DND-41 (cell line): ENCODE data around the gene MAP7.

Experiments used
- ATAC-seq: fragments of 200-7000 bp; cut with Tn5 transposase; 3 replicates; pipeline ENCODE4 v1.9.1; 2021; ENCODE audit warnings: low read depth; ENCODE audit not compliant: insufficient read depth
- DNase-seq: peaks from one replicate; pipeline ENCODE4 v3.0.0-alpha.2; 2020
- H2AFZ ChIP-seq: 2 replicates; pipeline ENCODE4 v1.6.0; 2012; ENCODE audit warnings: low read depth, low read length
- H3K27ac ChIP-seq: 2 replicates; pipeline ENCODE4 v1.5.1; 2012; ENCODE audit warnings: low read length, inconsistent platforms
- H3K27me3 ChIP-seq: fragments of 200-600 bp; sonication (generic); 2 replicates; pipeline ENCODE4 v1.6.0; 2012; ENCODE audit warnings: low read length, mild to moderate bottlenecking, inconsistent platforms; ENCODE audit not compliant: insufficient read depth, poor library complexity
- H3K36me3 ChIP-seq: 2 replicates; pipeline ENCODE4 v1.5.1; 2012; ENCODE audit warnings: low read length, inconsistent platforms; ENCODE audit not compliant: insufficient read depth
- H3K4me1 ChIP-seq: 2 replicates; pipeline ENCODE4 v1.5.1; 2012; ENCODE audit warnings: mild to moderate bottlenecking, low read length; ENCODE audit not compliant: insufficient read depth
- H3K4me2 ChIP-seq: 2 replicates; pipeline ENCODE4 v1.6.0; 2012; ENCODE audit warnings: mild to moderate bottlenecking, moderate library complexity, low read length, inconsistent platforms; ENCODE audit not compliant: insufficient read depth
- H3K4me3 ChIP-seq, 2 experiments: fragments of 200-600 bp in 1 of 2; shearing (Covaris generic) in 1 of 2; 2 replicates each; pipeline ENCODE4 v1.5.1; 2012 to 2016; ENCODE audit warnings: inconsistent platforms in 2 of 2, low read length in 2 of 2, mild to moderate bottlenecking in 2 of 2, low read depth in 1 of 2, moderate library complexity in 1 of 2
- H3K79me2 ChIP-seq: 2 replicates; pipeline ENCODE4 v1.6.0; 2012; ENCODE audit warnings: low read length, inconsistent platforms; ENCODE audit not compliant: insufficient read depth
- H3K9ac ChIP-seq: 2 replicates; pipeline ENCODE4 v1.6.0; 2012; ENCODE audit warnings: low read depth, mild to moderate bottlenecking, inconsistent platforms, low read length, moderate library complexity
- H3K9me3 ChIP-seq: 2 replicates; pipeline ENCODE4 v1.5.1; 2012; ENCODE audit warnings: low read length, moderate library complexity, mild to moderate bottlenecking, inconsistent platforms; ENCODE audit not compliant: insufficient read depth, severe bottlenecking
- H4K20me1 ChIP-seq: 2 replicates; pipeline ENCODE4 v1.6.0; 2012; ENCODE audit warnings: low read length; ENCODE audit not compliant: insufficient read depth
- EZH2 ChIP-seq: IDR thresholded peaks from 3 replicates; pipeline ENCODE4 v1.6.1; 2012; ENCODE audit warnings: borderline replicate concordance, low read depth, mild to moderate bottlenecking, moderate library complexity, low read length, inconsistent platforms; ENCODE audit not compliant: severe bottlenecking
- TF ChIP-seq, protein P1 (sequence below): IDR thresholded peaks from 2 replicates; pipeline ENCODE4 v1.5.1; 2012; ENCODE audit warnings: borderline replicate concordance, low read length, moderate library complexity, mild to moderate bottlenecking; ENCODE audit not compliant: poor library complexity, severe bottlenecking; ENCODE audit errors: extremely low read depth

The MAP7 gene

DNA sequence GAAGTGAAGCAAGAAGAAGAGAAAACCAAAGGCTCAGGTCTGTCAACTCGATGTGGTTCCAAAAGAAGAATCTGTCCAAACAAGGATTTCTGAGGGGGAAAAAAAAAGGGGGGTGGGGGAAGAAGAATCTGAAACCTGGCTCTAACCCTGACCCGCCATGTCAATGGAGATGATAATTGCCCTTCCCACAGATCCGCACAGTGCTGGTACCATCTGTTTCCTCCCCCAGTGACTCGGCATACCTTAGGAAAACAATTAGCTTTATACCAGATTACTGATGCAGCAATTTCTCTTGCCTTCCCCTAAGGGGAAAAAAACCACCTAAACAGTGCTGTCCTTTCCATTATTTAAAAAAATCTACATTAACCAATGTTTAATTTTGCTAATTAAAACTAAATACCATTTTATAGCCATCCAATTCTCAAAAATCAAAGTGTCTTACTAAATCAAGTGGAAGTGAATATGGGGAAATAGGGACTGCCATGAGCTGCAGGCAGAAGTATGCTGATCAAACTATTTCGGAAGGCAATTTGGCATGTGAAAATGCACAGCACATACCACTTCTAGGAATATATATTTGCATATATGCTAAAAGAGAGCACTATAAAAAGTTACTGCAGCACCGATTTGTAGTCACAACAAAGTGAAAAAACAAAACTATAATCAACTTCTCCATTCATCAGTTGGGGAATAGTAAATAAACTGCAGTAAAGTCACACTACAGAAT is 46.8 kb downstream of the MAP7 start:
- no peaks in the 10 kb centered on the region for H3K36me3 ChIP-seq
- no peaks in the 10 kb centered on the region for H3K9me3 ChIP-seq
- H3K9ac ChIP-seq = no peak overlapping the region
- no peaks in the 10 kb centered on the region for H3K4me1 ChIP-seq
- H3K4me2 ChIP-seq = no peak overlapping the region
- H2AFZ ChIP-seq = no peak overlapping the region
- ATAC-seq = no peak
- no peaks in the 10 kb centered on the region for H3K79me2 ChIP-seq
- TF ChIP-seq, protein P1, sequence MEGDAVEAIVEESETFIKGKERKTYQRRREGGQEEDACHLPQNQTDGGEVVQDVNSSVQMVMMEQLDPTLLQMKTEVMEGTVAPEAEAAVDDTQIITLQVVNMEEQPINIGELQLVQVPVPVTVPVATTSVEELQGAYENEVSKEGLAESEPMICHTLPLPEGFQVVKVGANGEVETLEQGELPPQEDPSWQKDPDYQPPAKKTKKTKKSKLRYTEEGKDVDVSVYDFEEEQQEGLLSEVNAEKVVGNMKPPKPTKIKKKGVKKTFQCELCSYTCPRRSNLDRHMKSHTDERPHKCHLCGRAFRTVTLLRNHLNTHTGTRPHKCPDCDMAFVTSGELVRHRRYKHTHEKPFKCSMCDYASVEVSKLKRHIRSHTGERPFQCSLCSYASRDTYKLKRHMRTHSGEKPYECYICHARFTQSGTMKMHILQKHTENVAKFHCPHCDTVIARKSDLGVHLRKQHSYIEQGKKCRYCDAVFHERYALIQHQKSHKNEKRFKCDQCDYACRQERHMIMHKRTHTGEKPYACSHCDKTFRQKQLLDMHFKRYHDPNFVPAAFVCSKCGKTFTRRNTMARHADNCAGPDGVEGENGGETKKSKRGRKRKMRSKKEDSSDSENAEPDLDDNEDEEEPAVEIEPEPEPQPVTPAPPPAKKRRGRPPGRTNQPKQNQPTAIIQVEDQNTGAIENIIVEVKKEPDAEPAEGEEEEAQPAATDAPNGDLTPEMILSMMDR = no peak
- no peak for TF ChIP-seq EZH2
- no peaks in the 10 kb centered on the region for H4K20me1 ChIP-seq
- H3K27me3 ChIP-seq = no peaks in the 10 kb centered on the region
- H3K4me3 ChIP-seq = no peak overlapping the region
- no peak for DNase-seq
- H3K27ac ChIP-seq = no peak overlapping the region

DNA sequence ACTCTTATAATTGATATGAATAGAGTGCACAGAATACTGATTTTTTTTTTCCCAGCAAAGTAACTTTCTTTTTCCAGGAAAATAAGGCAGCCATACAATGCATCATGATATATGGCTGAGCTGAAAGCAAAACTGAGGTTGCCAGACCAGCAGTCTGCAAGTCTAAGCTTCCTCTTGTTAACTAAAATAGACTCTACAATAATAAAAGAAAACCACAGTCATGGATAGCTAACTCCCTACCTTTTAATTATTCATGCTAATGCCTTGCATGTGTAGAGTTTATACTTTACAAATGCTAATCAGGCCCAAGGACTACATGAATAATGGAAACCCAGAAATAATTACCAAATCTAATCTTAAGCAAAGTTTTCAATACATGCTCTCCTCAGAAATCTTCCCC is 47.4 kb downstream of the MAP7 start:
- H3K4me3 ChIP-seq = no peak overlapping the region
- no peak overlapping the region for H3K27ac ChIP-seq
- no peak overlapping the region for H3K4me2 ChIP-seq
- H3K79me2 ChIP-seq = no peaks in the 10 kb centered on the region
- no peaks in the 10 kb centered on the region for H3K4me1 ChIP-seq
- H3K36me3 ChIP-seq = no peaks in the 10 kb centered on the region
- H3K9me3 ChIP-seq = no peaks in the 10 kb centered on the region
- TF ChIP-seq, protein P1 = no peak
- no peak for TF ChIP-seq EZH2
- ATAC-seq = no peak
- no peak overlapping the region for H2AFZ ChIP-seq
- no peaks in the 10 kb centered on the region for H4K20me1 ChIP-seq
- no peaks in the 10 kb centered on the region for H3K27me3 ChIP-seq
- no peak overlapping the region for H3K9ac ChIP-seq
- no peak for DNase-seq

DNA sequence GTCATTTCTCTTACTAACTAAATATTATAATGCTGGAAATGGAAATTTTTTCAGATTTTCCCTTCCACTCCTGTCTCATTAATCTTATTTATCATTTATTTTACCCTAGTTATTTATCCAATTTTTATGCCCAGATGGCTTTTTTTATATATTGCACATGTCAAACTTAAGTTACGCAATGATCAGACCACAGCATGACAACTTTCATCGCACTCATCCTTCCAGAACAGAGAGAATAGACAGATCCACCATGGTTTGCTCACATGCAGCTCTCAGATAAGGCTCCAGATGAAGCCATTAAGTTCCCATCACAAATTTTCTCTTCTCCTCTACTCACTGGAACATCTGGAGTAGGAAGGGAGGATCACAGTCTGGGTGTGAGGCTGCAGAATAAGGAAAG is 48.7 kb downstream of the MAP7 start:
- ATAC-seq = no peak
- Histone ChIP-seq H3K9me3 (no peaks in the 10 kb centered on the region), H4K20me1 (no peaks in the 10 kb centered on the region), H3K27me3 (no peaks in the 10 kb centered on the region), H3K36me3 (no peaks in the 10 kb centered on the region), H3K4me1 (no peaks in the 10 kb centered on the region), H3K9ac (no peak overlapping the region), H3K79me2 (no peaks in the 10 kb centered on the region), H3K4me3 (no peak overlapping the region), H2AFZ (no peak overlapping the region), H3K27ac (no peak overlapping the region), H3K4me2 (no peak overlapping the region)
- no peak for TF ChIP-seq EZH2
- TF ChIP-seq, protein P1 = no peak
- no peak for DNase-seq
